Hematopoietic multipotent progenitor cell treated with erythropoietin and hydrocortisone succinate and interleukin-3 and kit ligand, for 8 days (in vitro differentiated cells): ENCODE measurements around the gene TGM1.

ENCODE experiments used
- DNase-seq: peaks from one replicate; pipeline ENCODE4 v3.0.0-alpha.2; 2015

The TGM1 gene

DNA sequence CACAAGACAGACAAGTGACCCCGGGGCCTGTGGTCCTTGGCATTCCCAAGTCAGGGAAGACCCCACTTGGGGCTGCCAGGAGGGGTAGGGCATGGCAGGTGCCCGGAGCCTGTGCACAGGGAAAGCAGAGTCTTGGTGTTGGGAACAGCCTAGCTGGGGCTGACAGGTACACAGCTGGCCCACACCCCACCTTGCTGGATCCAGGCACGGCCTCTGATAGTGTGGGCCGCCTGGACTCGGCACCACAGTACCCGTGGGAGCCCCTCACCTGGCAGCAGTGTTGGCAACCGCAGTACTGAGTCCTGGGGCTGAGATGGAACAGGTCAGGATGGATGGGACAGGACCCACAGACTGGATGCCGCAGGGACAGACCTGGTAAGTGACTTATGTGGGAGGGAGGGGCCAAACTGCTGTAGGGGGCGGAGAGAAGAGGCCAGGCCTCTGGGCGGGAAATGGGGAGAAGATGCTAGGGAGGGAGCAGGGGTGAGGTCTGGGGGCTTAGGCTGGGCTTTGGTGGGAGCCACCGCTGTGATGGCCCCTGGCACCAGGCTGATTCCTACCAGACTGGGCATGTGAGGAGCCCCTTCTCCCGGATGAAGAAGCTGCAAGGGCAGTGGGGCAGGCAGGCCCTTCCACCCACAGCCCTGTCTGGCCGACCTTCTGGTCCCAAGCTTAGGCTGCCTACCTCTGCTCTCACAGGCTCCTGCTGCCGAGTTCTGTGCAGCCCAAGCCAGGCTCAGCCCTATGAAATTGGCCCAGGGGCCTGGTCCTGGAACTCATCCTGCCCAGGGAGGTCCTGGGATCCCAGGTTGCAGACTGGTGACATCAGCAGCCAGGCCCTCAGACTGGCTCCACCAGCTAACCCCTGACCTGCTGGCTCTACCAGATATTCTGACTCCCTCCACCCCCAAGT is at the start of gene TGM1:
Gene TGM1 (minus strand): TSS at position 357 of the 913 bp plus-strand sequence. CDS start 825 bp downstream, outside the sequence.
- no peak for DNase-seq

GRCh38 chr14:24311837-24312615 is 49.0 kb upstream of the TGM1 start:
- DNase-seq, result peak; percentile 27

GRCh38 chr14:24310646-24311604 is 47.9 kb upstream of the TGM1 start, which contains the start of gene LTB4R:
Gene LTB4R, plus strand, starts transcription at chr14:24311502. Its CDS starts 4,150 bp downstream, at chr14:24315652.
- peak; percentile 70 for DNase-seq

DNA sequence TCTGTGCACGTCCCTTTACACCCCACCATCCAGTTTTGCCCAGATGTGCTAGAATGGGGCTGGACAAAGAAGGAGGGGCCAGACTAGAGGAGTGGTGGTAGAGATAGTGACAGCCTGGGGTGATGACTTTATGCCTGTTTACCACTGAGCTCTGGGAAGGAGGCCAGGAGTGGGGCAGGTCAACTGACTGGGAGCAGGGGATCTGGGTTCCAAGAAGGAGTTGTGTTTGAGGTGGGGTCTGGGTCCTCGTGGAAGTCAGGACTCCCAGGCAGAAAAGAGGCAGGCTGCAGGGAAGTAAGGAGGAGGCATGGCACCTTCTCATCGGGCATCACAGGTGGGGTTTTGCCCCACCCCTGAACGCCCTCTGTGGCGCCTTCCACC is 47.3 kb upstream of the TGM1 start:
- peak; percentile 92 for DNase-seq

DNA sequence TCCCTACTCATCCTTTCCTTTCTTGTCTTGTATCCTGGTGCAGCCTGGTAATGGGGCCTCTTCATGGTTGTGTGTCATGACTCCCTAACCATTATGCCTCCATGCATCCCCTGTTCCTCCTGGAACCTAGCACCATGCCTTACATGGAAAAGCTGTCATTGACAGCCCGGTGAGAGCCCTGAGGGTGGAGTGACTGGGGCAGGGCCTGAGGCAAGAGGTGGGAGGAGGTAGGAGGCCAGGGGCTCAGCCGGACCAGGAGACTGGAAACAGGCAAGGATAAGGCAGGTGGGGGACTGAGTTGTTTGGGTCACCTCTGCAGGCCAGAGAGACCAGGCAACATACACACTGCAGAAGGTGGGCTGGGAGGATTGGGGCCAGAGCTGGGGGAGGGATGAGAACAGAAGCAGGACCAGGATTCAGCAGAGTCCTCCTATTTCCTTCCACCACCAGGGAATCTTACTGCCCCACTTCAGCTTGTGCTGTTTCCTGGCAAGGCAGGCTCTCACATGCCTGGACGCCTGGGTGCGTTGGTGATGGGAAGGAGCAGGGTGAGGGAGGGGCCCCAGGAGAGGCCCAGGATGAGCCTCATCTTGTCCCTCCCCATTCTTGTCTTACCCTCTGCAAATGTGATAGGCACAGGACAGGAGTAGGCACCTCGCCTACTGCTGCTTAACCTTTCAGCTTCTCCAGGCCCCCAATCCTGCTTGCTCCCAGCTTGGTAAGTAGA is 46.7 kb upstream of the TGM1 start, which contains the start of gene LTB4R2:
Gene LTB4R2 (plus strand): TSS at position 603 of the 727 bp plus-strand sequence. CDS start 525 bp downstream, outside the sequence.
- DNase-seq, result no peak

GRCh38 chr14:24308342-24309124 is 45.6 kb upstream of the TGM1 start:
- DNase-seq, result no peak

- peak; percentile 78 for DNase-seq
Measured at GRCh38 chr14:24307575-24308341, 44.8 kb upstream of the TGM1 start, which contains the start of gene CIDEB. Gene CIDEB, minus strand, starts transcription at chr14:24307977. Its CDS starts 119 bp downstream, at chr14:24307858.

DNA sequence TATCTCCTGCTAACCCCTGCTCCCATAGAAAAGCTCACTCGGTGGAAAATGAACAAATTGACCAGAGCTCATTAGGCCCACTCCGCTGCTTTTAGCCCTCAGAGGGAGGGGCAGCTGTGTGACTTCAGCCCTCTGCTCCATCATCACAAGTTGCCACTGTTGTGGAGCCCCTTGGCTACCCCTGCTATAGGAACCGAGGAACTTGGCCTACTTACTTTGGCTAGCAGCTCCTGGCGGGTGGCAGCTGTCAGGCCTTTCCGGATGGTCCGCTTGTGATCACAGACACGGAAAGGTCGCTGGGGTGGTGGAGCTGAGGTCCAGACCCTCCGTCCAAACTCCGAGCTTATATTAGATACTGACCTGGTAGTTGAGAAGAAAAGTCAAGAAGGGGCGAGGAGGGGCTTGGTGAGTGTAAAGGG is 44.2 kb upstream of the TGM1 start:
- DNase-seq, result no peak

DNA sequence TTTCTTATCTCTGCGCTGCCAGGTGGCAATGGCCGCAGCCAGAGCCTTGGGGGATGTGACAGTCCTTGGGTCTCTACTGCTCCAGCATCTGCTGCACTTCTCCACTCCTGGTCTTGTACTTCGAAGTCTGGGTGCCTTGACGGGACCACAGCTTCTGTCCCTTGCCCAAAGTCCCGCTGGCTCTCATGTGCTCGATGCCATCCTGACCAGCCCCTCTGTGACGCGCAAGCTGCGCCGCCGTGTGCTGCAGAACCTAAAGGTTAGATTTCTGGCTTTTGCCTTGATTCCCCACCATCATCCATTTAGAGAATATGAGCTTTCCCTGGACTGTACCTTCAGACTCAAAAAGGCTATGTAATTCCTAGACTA is 41.0 kb upstream of the TGM1 start:
- DNase-seq, result no peak

- no peak for DNase-seq
Measured at GRCh38 chr14:24300326-24300980, 37.5 kb upstream of the TGM1 start.

DNA sequence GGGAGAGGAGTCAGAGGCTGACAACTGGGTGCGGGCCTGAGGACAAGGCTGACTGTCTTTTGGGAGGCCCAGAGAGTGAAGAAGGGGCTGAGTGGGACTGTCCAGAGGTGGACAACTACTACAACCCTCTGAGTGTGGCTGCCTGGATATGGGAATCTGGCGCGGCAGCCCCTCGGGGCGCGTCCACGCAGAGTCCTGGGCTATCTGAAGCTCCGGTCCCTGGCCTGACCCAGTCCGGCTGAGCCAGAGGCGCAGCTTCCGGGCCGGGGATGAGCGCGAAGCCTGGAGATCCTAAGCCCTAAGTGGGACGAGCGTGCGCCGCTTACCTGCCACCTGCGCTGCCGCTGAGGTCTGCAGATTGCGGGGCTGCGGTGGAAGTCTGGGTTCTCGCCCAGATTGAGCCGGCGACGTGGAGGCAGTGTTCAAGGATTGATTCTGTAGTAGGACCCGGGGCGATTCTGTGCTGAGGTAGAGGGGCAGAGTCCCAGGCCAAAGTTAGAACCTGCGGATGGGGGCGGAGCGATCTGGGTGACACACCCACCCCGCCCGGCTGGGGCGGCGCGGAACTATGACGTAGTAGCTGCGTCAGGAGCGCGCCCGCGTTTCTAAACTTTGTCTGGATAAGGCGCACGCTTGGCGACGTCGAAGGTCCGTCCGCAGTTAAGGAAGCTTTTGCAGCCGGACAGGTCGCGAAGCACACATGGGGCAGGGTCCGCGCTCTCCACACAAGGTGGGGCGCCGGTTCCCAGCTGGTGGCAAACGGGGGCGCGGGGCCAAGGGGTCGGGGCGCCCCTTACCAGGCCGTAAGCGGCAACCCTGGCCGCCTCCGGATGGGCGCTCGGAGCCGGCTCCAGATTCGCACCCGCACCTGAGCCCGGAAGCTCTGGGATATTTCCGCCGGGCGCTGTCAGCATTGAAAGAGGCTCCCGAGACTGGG is 36.5 kb upstream of the TGM1 start, which contains the start of the genes DHRS1 and NOP9:
Gene DHRS1 (minus strand): TSS at position 526 of the 937 bp plus-strand sequence. CDS start 674 bp downstream, outside the sequence.
Gene NOP9 (plus strand): TSS at position 596 of the 937 bp plus-strand sequence. CDS start 105 bp downstream, at position 701.
- peak; percentile 90 for DNase-seq

DNA sequence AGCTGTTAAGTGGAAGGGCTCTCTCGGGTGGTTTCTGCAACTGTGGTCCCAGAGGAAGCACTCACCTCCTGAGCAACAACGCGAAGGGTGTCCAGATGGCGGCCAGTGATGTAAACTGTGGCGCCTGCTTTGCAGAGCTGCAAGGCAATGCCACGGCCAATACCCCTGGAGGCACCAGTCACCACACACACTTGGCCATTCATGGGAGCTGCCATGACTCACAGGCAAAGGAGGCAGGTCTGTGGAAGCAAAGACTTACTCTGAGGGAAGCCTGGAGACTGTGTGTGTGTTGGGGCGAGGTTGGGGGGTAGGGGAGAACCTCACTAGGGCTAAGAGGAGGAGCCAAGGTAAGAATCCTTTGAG is 35.9 kb upstream of the TGM1 start:
- DNase-seq, result peak; percentile 27

DNA sequence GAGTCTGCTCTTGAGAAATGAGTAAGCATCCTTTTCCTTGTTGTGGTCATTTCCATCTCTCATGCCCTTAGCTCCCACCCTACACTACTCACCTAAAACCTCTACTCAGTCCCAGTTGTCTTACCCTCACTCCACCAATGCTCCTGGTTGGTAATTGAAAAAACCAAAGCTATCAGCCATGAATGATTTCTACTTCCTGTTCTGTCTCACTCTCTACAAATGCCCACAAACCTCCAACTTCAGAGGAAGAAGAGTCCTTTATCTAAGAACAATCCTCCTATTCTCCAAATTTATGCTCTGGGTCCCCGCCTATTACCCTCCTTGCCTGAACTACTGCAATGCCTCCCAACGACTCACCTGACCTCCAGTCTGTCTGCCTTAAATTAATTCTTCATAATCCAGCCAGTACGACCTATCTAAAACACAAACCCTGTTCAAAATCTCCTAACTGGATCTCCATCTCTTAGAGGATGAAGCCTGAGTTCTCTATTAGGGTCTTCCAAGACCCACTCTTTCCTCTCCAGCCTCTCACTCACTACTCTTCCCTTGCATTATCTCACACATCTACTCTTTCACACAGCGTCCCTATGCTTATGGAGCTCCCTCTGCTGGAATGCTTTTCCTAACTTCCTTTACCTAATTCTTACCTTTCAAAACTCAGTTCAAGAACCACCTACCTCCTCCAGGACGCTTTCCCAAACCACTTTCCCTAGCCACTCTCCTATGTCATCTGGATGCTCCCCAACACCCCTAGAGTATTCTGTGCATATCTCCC is 34.4 kb upstream of the TGM1 start:
- peak; percentile 68 for DNase-seq

- peak; percentile 83 for DNase-seq
Measured at GRCh38 chr14:24296341-24297157, 33.6 kb upstream of the TGM1 start.

- no peak for DNase-seq
Measured at GRCh38 chr14:24293525-24293924, 30.5 kb upstream of the TGM1 start.
